ENCODE data around the gene AIP.

DNA sequence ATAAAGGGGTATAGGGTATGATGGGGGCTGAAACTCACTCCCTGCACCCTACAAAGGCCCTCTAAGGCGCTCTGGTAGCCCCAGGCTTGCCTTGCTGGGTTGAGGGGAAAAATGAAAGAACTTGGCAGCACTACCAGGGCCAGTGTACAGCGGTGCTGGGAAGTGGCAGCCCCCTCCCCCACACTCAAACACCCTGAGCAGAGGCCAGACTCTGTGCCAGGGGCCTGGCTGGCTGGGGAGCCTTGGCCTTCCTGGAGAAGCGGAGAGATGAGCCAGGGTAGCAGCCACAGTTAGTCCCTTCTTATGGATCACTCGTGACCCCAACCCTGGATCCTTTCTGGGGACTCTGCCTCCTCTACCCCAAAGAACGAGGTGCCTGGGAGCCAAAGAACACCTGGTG lies 16.5 kb upstream of the AIP start:
- TF ChIP-seq, protein P1, sequence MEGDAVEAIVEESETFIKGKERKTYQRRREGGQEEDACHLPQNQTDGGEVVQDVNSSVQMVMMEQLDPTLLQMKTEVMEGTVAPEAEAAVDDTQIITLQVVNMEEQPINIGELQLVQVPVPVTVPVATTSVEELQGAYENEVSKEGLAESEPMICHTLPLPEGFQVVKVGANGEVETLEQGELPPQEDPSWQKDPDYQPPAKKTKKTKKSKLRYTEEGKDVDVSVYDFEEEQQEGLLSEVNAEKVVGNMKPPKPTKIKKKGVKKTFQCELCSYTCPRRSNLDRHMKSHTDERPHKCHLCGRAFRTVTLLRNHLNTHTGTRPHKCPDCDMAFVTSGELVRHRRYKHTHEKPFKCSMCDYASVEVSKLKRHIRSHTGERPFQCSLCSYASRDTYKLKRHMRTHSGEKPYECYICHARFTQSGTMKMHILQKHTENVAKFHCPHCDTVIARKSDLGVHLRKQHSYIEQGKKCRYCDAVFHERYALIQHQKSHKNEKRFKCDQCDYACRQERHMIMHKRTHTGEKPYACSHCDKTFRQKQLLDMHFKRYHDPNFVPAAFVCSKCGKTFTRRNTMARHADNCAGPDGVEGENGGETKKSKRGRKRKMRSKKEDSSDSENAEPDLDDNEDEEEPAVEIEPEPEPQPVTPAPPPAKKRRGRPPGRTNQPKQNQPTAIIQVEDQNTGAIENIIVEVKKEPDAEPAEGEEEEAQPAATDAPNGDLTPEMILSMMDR (IDR thresholded peaks at IDR 0.05 in 2 of 3, conservative IDR thresholded peaks at IDR 0.05 in 1 of 3; ENCODE audit: borderline replicate concordance in 1 of 3, insufficient read depth in 1 of 3, low read depth in 2 of 3, low read length in 2 of 3) = no peak
- TF ChIP-seq POLR2A (IDR thresholded peaks at IDR 0.05; ENCODE audit: borderline replicate concordance, extremely low read depth, insufficient read depth, insufficient read length) (no peak), RAD21 (IDR thresholded peaks at IDR 0.05; ENCODE audit: low read depth) (no peak), YY1 (IDR thresholded peaks at IDR 0.05; ENCODE audit: extremely low read depth, insufficient replicate concordance, low read depth, low read length) (no peak)
- TF ChIP-seq, protein P2, sequence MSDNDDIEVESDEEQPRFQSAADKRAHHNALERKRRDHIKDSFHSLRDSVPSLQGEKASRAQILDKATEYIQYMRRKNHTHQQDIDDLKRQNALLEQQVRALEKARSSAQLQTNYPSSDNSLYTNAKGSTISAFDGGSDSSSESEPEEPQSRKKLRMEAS (IDR thresholded peaks at IDR 0.05) = no peak
- TF ChIP-seq, protein P3, sequence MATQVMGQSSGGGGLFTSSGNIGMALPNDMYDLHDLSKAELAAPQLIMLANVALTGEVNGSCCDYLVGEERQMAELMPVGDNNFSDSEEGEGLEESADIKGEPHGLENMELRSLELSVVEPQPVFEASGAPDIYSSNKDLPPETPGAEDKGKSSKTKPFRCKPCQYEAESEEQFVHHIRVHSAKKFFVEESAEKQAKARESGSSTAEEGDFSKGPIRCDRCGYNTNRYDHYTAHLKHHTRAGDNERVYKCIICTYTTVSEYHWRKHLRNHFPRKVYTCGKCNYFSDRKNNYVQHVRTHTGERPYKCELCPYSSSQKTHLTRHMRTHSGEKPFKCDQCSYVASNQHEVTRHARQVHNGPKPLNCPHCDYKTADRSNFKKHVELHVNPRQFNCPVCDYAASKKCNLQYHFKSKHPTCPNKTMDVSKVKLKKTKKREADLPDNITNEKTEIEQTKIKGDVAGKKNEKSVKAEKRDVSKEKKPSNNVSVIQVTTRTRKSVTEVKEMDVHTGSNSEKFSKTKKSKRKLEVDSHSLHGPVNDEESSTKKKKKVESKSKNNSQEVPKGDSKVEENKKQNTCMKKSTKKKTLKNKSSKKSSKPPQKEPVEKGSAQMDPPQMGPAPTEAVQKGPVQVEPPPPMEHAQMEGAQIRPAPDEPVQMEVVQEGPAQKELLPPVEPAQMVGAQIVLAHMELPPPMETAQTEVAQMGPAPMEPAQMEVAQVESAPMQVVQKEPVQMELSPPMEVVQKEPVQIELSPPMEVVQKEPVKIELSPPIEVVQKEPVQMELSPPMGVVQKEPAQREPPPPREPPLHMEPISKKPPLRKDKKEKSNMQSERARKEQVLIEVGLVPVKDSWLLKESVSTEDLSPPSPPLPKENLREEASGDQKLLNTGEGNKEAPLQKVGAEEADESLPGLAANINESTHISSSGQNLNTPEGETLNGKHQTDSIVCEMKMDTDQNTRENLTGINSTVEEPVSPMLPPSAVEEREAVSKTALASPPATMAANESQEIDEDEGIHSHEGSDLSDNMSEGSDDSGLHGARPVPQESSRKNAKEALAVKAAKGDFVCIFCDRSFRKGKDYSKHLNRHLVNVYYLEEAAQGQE (IDR thresholded peaks at IDR 0.05; ENCODE audit: low read depth) = no peak

All from HCT116 (cell line).